Rectal smooth muscle tissue (tissue), 1 donor: ENCODE data around the gene UBTF.
A peak's percentile ranks its signal among the peaks of the same experiment; 100 is the strongest.

Source experiments
- H3K27ac ChIP-seq: one replicate; pipeline ENCODE4 v1.7.0; 2013; ENCODE audit warnings: low read depth, low read length, inconsistent platforms
- H3K27me3 ChIP-seq: one replicate; pipeline ENCODE4 v1.7.0; 2013; ENCODE audit warnings: low read length; ENCODE audit not compliant: control insufficient read depth, insufficient read depth
- H3K36me3 ChIP-seq: one replicate; pipeline ENCODE4 v1.7.0; 2013; ENCODE audit warnings: low read length; ENCODE audit not compliant: control insufficient read depth, insufficient read depth
- H3K4me1 ChIP-seq: one replicate; pipeline ENCODE4 v1.7.0; 2013; ENCODE audit warnings: low read length; ENCODE audit not compliant: control insufficient read depth, insufficient read depth
- H3K4me3 ChIP-seq: one replicate; pipeline ENCODE4 v1.7.0; 2013; ENCODE audit warnings: low read length
- H3K9ac ChIP-seq: one replicate; pipeline ENCODE4 v1.7.0; 2013; ENCODE audit warnings: low read length

UBTF gene

GRCh38 chr17:44197107-44197506, 22.4 kb downstream of the UBTF start:
- peaks cover 20% of the 10 kb centered on the region for H3K36me3 ChIP-seq
- H3K27ac ChIP-seq, result no peak overlapping the region
- H3K4me1 ChIP-seq, result peaks cover 5% of the 10 kb centered on the region
- H3K4me3 ChIP-seq, result no peak overlapping the region
- H3K9ac ChIP-seq, result no peak overlapping the region
- no peaks in the 10 kb centered on the region for H3K27me3 ChIP-seq

DNA sequence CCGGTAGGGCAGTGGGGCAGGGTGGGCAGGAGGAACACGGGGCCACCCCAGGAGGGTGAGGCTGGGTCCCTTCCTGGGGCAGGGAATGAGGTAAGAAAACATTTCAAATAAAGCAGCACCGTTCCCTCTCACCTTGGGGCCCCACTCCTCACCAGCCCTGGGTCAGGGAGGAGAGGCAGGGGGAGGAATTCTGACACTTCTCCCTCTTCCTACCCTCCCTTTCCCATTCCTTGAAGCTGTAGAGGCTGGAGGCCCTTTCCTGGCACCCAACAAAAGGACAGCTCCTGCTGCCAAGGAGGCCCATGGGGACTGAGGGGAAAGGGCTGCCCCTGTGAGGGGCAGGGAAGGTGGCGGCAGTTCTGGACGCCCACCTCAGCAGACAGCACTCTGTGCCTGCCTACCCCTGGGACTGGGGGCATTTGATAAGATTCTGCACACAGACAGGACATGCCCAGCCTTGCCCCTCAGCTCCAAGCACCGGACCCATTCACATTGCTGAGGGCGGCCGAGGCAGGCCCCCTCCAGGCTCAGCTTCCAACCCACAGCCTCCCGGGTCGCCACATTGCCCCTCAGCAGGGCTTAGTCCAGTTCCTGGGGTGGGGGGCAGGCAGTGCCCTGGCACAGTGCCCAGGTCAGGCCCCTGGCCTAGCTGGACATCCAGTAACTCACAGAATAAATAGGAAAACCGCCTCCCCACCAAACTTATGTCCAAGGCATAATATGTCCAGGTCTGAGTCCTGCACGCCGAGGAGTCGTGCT, 26.0 kb downstream of the UBTF start:
- Histone ChIP-seq H3K27me3 (no peaks in the 10 kb centered on the region), H3K9ac (no peak overlapping the region), H3K4me1 (peaks cover 5% of the 10 kb centered on the region), H3K36me3 (peaks cover 30% of the 10 kb centered on the region), H3K27ac (no peak overlapping the region), H3K4me3 (no peak overlapping the region)

DNA sequence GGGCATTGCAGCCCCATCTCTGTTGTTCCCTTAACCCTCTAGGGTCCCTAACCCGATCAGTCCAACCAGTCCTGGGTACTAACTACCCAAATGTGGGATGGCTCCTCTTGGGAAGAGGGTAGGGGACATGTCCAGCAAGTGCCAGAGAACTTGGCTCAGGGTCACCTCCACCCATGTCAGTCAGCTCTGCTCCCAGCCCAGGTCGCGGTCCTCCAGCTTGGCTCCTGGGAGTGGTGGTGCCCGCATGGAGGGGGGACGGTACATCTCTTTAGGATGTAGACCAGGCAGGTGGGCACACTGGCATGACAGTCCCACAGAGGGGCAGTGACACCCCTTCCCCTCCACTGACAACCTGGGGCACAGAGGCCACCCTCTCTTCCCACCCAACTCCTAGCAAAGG, 26.7 kb downstream of the UBTF start:
- Histone ChIP-seq H3K36me3 (peaks cover 30% of the 10 kb centered on the region), H3K4me3 (no peak overlapping the region), H3K9ac (no peak overlapping the region), H3K4me1 (peaks cover 2% of the 10 kb centered on the region), H3K27ac (no peak overlapping the region), H3K27me3 (no peaks in the 10 kb centered on the region)

- H3K4me3 ChIP-seq, result no peak overlapping the region
- H3K27ac ChIP-seq, result no peak overlapping the region
- H3K9ac ChIP-seq, result no peak overlapping the region
- no peaks in the 10 kb centered on the region for H3K27me3 ChIP-seq
- peaks cover 30% of the 10 kb centered on the region for H3K36me3 ChIP-seq
- H3K4me1 ChIP-seq, result peaks cover 5% of the 10 kb centered on the region
Measured at GRCh38 chr17:44191941-44192496, 27.5 kb downstream of the UBTF start.

DNA sequence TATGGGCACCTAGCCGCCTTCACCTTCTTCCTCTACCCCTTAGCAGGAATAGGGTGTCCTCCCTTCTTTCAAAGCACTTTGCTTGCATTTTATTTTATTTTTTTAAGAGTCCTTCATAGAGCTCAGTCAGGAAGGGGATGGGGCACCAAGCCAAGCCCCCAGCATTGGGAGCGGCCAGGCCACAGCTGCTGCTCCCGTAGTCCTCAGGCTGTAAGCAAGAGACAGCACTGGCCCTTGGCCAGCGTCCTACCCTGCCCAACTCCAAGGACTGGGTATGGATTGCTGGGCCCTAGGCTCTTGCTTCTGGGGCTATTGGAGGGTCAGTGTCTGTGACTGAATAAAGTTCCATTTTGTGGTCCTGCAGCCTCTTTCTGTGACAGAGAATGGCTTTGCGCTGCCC, 28.1 kb downstream of the UBTF start:
- Histone ChIP-seq H3K27me3 (no peaks in the 10 kb centered on the region), H3K27ac (no peak overlapping the region), H3K4me3 (no peak overlapping the region), H3K36me3 (peaks cover 30% of the 10 kb centered on the region), H3K4me1 (peaks cover 5% of the 10 kb centered on the region), H3K9ac (no peak overlapping the region)

GRCh38 chr17:44190481-44190880, 29.0 kb downstream of the UBTF start:
- no peak overlapping the region for H3K27ac ChIP-seq
- peaks cover 30% of the 10 kb centered on the region for H3K36me3 ChIP-seq
- H3K4me3 ChIP-seq, result no peak overlapping the region

DNA sequence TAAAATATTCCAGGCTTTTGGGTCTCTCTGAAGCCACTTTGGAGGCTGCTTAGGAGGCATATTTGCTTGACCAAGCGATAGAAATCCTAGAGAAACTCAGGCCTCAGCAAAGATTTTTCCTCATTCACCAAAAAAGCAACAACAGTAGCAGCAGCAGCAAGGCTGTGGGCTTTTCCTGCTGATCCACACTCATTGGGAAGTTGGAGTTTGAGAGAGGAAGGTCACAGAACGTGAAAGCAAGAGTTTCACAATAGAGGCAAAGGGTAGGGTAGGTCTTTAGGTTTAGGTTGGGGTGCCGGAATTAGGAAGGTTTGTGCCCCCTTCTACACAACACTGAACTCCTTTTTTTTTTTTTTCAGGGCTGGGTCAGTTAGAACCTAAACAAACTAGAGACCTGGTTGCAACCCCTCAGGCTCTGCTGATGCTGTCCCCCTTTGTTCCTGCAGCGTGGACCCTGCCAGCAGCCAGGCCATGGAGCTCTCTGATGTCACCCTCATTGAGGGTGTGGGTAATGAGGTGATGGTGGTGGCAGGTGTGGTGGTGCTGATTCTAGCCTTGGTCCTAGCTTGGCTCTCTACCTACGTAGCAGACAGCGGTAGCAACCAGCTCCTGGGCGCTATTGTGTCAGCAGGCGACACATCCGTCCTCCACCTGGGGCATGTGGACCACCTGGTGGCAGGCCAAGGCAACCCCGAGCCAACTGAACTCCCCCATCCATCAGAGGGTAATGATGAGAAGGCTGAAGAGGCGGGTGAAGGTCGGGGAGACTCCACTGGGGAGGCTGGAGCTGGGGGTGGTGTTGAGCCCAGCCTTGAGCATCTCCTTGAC, 30.7 kb downstream of the UBTF start:
- H3K4me1 ChIP-seq, result peaks cover 5% of the 10 kb centered on the region
- H3K27ac ChIP-seq, result no peak overlapping the region
- H3K36me3 ChIP-seq, result peaks cover 16% of the 10 kb centered on the region
- H3K9ac ChIP-seq, result no peak overlapping the region
- H3K4me3 ChIP-seq, result no peak overlapping the region
- no peaks in the 10 kb centered on the region for H3K27me3 ChIP-seq

More at GRCh38 chr17:44190481-44190880, 29.0 kb downstream of the UBTF start:
- Histone ChIP-seq H3K9ac (no peak overlapping the region), H3K27me3 (no peaks in the 10 kb centered on the region), H3K4me1 (peaks cover 5% of the 10 kb centered on the region)

DNA sequence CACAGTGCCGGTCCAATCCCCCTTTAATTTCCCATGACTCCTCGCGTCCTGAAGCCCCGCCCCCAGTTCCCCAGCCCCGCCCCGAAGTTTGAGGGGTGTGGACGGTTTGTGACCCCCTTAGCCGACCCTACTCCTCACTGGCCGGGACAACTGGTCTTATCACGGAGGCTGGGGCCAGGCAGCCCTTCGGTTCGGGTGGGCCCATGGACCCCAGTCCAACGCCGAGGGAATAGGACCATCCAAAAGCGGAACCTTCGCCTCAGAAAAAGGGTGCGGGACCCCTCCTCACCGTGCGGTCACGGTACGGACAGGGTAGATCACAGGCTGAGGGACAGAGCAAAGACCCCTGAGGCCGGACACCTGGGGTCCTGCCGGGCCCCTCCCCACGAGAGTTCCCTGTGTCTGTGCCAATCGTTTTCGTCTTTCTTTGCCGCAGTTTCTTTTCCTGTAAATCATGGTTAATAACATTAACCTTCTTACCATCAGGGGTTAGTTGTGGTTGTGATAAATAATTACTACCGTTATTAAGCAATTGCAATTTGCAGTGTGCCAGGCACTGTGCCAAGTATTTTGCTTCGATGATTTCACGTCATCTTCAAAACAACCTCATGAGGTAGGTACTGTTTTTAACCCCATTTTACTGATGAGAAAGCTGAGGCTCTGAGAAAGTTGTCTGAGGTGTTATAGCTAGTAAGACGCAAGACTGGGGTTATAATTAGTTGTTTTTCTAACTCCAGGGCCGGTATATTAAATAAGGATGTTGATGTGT, 32.2 kb downstream of the UBTF start:
- Histone ChIP-seq H3K27me3 (no peaks in the 10 kb centered on the region), H3K36me3 (peaks cover 9% of the 10 kb centered on the region), H3K9ac (peak overlapping the region; percentile 85), H3K27ac (peak overlapping the region; percentile 99), H3K4me1 (peaks cover 5% of the 10 kb centered on the region), H3K4me3 (peak overlapping the region; percentile 89)

- H3K9ac ChIP-seq, result peak within 1 kb of the TSS; percentile 87
- peak within 1 kb of the TSS; percentile 97 for H3K4me3 ChIP-seq
- H3K36me3 ChIP-seq, result peaks cover 9% of the 10 kb centered on the region
- H3K27ac ChIP-seq, result peak within 1 kb of the TSS; percentile 99
- H3K4me1 ChIP-seq, result peaks cover 5% of the 10 kb centered on the region
- H3K27me3 ChIP-seq, result no peaks in the 10 kb centered on the region
Measured at GRCh38 chr17:44186307-44187130, 33.0 kb downstream of the UBTF start, which contains the start of gene TMUB2. TMUB2 (plus strand) TSS chr17:44186972; CDS start chr17:44187709, 737 bp downstream.

DNA sequence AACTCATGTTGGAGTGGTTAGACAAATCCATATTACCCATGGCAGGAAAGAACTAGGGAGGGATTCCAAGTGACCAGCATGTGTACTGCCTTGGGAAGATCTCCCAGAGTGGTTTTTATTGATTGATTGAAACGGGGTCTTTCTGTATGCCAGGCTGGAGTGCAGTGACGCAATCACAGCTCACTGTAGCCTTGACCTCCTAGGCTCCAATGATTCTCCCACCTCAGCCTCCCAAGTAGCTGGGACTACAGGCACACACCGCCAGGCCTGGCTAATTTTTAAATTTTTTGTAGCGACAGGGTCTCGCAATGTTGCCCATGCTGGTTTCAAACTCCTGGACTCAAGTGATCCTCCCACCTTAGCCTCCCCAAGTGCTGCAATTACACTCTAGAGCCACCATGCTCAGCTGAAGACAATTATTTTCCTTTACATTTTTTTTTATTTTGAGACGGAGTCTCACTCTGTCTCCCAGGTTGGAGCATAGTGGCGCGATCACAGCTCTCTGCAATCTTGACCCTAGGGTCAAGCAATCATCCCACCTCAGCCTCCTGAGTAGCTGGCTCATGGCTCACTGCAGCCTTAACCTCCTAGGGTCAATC, 35.2 kb downstream of the UBTF start:
- Histone ChIP-seq H3K36me3 (no peaks in the 10 kb centered on the region), H3K4me3 (no peak overlapping the region), H3K27me3 (no peaks in the 10 kb centered on the region), H3K4me1 (peaks cover 5% of the 10 kb centered on the region), H3K9ac (no peak overlapping the region), H3K27ac (no peak overlapping the region)

- peaks cover 5% of the 10 kb centered on the region for H3K4me1 ChIP-seq
- H3K9ac ChIP-seq, result no peak overlapping the region
Measured at GRCh38 chr17:44183024-44183423, 36.5 kb downstream of the UBTF start.

More at GRCh38 chr17:44183024-44183423, 36.5 kb downstream of the UBTF start:
- Histone ChIP-seq H3K27me3 (no peaks in the 10 kb centered on the region), H3K4me3 (no peak overlapping the region), H3K27ac (no peak overlapping the region), H3K36me3 (peaks cover 7% of the 10 kb centered on the region)
